Raji (cell line): ENCODE results near the gene ALMS1.

Experiments
- POLR2A ChIP-seq: IDR thresholded peaks from 2 replicates; pipeline ENCODE4 v1.6.1; 2011; ENCODE audit warnings: low read depth, low read length, control low read depth; ENCODE audit not compliant: insufficient read depth

Gene ALMS1

GRCh38 chr2:73444202-73444601, 58.6 kb downstream of the ALMS1 start:
- TF ChIP-seq POLR2A, result no peak

DNA sequence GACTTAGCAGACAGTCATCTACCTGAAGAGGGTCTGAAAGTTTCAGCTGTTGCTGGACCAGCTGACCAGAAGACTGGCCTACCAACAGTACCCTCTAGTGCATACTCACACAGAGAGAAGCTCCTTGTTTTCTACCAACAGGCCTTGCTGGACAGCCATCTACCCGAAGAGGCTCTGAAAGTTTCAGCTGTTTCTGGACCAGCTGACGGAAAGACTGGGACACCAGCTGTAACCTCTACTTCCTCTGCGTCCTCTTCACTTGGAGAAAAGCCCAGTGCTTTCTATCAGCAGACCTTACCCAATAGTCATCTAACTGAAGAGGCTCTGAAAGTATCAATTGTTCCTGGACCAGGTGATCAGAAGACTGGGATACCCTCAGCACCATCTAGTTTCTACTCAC, 63.2 kb downstream of the ALMS1 start:
- no peak for TF ChIP-seq POLR2A

GRCh38 chr2:73449404-73449803, 63.8 kb downstream of the ALMS1 start:
- TF ChIP-seq POLR2A, result no peak

- no peak for TF ChIP-seq POLR2A
Observed at GRCh38 chr2:73451263-73451972, 65.8 kb downstream of the ALMS1 start.

DNA sequence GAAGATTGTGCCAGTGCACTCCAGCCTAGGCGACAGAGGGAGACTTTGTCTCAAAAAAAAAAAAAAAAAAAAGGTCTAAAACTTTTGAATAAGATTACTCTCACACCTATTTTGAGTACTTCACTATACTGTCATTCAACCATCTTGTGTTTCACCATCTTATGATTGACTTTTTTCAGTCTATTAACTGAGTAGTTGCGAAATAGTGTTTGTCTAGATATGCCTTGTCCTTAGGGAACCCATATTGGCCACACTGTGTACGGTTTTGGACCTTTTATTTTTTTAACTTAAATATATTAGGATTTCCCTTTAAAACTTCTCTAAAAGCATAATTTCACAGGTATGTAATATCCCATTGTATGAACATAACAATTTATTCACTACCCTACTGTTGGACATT, 72.3 kb downstream of the ALMS1 start:
- no peak for TF ChIP-seq POLR2A

DNA sequence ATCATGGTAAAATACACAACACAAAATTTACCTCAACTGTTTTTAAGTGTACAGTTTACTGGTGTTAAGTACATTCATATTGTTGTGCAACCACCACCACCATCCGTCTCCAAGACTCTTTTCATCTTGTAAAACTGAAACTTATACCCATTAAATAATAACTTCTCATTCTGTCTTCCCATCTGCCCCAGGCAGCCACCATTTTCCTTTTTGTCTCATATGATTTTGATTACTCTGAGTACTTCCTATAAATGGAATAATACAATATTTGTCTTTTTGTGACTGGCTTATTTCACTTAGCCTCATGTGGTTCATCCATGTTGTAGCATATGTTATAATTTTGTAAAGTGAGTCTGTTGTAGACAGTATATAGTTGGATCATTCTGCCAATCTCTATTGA, 82.7 kb downstream of the ALMS1 start:
- TF ChIP-seq POLR2A, result no peak

DNA sequence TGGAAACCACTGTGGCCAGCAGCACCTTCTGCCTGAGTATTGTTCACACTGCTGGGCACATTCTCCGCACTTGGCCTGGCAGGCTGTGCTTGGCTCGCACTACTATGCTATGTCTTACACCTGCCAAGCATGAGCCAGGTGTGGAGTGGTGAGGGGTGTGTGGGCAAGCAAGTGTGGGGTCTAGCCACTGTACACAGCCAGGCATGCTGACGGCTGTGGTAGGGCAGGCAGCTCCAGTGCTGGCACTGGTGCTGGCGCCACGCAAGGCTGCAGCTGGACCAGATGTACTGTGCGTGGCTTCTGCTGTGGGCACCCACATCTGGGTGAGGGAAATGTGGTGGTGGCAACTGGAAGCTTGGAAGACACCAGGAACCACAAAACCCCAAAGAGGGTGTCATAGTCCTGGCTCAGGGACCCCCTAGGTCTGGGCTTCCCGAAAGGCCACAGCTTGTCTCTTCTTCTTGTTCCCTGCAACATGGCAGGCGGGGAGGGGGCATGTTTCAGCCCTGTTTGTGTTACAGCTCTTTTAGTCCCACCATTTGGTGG, 101.5 kb downstream of the ALMS1 start:
- TF ChIP-seq POLR2A, result no peak

DNA sequence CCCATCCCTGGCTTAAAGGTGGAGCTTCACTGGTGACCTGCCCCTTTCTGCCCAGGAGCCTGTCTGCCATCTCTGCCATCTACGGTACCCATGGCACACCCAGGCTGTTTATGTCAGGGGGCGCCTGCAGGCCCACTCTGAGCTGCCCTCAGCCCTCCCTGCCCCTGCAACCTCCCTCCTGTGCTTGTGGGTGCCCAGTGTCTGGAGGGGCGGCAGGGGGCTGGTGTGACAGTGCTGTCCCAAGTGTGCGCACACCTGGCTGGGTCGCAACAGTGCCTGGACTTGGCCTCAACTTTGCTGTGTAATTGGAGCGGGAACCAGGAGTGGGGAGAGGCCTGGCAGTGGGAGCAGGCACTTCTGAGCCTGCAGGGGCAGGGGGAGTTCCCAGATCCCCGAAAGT, 102.4 kb downstream of the ALMS1 start:
- no peak for TF ChIP-seq POLR2A

DNA sequence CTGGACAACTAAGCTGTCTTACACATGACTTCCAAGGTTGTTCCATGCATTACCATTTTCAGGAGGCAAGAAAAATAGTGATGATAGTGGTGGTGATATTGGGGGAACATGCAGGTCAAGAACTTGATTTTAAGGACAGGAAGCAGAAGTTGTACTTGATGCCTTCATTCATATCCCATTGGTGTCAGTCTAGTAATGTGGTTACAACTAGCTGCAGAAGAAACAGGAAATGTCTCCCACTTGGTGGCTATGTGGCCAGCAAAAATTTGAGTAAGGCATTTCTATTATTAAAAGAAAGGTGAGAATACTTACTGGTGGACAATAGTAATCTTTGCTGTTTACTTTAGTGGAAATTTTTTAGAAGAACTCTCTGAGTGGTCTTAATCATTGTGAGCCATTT, 103.4 kb downstream of the ALMS1 start:
- TF ChIP-seq POLR2A, result no peak

DNA sequence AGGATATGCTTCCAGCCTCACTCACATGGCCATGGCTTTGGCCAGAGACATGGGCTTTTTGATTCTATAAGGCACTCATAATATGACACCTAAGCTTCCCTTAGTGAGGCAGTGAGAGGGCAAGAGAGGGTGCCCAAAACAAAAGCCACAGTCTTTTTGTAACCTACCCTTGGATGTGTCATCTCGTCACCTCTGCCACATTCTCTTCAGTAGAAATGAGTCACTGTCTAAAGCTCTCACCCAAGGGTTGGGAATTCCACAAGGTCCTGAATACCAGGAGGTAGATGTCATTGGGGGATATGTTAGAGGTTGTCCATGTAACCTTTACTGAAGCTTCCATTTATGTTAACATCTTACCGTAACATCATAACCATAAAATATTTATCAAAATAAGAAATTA, 108.4 kb downstream of the ALMS1 start:
- no peak for TF ChIP-seq POLR2A

GRCh38 chr2:73503992-73504570, 118.4 kb downstream of the ALMS1 start:
- no peak for TF ChIP-seq POLR2A

- no peak for TF ChIP-seq POLR2A
Observed at GRCh38 chr2:73516033-73516432, 130.4 kb downstream of the ALMS1 start.

DNA sequence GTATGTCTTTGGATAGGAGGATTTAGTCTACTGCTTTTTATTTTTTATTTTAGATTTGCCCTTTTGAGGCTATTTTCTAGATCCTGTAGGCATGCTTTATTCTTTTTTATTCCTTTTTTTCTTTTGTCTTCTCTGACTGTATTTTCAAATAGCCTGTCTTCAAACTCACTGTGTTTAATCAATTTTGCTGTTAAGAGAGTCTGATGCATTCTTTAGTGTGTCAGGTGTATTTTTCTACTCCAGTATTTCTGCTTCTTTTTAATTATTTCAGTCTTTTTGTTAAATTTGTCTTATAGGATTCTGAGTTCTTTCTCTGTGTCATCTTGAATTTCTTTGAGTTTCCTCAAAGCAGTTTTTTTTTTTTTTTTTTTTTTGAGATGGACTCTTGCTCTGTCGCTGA, 143.1 kb downstream of the ALMS1 start:
- TF ChIP-seq POLR2A, result no peak

- TF ChIP-seq POLR2A, result no peak
Observed at GRCh38 chr2:73532381-73532780, 146.7 kb downstream of the ALMS1 start.

DNA sequence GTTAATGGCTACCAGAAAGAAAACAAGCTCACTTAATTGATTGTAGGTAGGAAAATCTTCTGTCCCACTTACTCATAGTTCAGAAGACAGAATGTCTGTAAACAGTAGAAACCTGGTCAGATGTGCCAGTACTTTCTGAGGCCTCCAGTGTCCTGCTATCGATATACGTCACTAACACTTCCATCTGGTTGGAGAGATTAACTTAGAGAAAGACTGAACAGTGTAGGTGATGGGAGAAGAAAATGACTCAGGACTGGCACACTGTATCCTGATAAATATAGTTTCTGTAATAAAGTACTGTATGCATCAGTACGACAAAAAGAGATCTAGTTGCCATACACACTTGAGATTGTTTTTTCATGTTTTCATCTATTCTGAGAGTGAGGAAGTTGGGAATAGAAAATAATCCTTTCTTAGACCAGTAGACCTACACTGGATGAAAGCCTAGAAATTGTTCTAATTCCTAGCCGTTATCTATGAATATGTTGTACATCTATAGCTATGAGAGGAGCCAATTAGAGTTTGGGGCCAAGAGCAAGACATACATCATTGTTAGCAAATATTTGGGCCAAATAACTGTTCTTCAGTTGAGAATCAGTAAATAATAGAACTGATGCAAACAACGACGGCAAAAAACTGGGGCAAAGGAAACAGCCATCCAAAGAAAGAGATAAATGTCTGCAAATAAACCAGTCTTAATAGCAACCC, 150.7 kb downstream of the ALMS1 start:
- no peak for TF ChIP-seq POLR2A

- no peak for TF ChIP-seq POLR2A
Observed at GRCh38 chr2:73561422-73561821, 175.8 kb downstream of the ALMS1 start.

GRCh38 chr2:73564986-73565385, 179.3 kb downstream of the ALMS1 start:
- TF ChIP-seq POLR2A, result no peak
